Measurements from ENCODE around the gene ITGB4.

DNA sequence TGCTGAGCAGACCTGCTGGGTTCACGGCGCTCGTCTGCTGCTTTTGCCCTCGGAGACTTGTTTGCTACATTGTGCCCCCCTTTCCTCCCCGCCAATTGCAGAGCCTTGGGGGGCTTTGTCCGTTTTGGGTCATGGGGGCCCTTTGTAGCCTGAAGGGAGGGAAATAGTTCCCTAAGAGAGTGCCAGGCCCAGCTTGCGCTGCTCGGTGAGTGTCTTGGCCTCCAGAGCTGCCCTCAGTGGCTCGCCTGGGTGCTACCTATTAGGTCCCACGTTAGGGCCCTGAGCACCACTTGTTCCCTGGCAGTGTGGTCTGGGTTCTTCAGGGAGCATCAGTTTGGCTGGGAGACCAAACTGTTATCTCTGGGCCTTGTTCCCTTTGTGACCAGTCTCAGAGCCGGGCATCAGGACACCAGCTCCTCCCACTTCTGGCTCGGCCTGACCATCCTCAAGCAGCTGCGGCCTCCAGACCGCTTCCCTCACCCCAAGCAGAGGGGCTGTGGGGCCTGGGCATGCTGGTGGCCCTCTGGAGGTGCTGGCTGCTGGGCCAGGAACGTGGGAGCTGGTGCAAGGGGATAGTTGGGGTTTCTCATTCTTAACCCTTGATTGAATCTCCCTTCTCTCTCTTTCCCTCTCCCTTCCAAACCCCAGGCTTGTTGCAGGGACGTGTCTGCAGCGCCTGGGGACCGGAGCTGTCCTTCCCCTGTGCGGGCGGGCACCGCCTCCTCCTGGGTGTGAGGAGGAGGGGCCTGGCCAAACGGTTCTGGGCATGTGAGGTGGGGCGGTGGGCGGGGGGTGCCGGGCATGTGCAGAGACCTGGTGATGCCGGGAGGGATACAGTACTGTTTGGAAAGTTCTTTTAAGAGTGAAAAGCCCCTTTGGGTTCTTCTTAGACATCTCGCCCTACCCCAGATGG lies 16.0 kb upstream of the ITGB4 start:
- TF ChIP-seq, protein P1, sequence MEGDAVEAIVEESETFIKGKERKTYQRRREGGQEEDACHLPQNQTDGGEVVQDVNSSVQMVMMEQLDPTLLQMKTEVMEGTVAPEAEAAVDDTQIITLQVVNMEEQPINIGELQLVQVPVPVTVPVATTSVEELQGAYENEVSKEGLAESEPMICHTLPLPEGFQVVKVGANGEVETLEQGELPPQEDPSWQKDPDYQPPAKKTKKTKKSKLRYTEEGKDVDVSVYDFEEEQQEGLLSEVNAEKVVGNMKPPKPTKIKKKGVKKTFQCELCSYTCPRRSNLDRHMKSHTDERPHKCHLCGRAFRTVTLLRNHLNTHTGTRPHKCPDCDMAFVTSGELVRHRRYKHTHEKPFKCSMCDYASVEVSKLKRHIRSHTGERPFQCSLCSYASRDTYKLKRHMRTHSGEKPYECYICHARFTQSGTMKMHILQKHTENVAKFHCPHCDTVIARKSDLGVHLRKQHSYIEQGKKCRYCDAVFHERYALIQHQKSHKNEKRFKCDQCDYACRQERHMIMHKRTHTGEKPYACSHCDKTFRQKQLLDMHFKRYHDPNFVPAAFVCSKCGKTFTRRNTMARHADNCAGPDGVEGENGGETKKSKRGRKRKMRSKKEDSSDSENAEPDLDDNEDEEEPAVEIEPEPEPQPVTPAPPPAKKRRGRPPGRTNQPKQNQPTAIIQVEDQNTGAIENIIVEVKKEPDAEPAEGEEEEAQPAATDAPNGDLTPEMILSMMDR (IDR thresholded peaks at IDR 0.05), result no peak
- no peak for TF ChIP-seq POLR2A (IDR thresholded peaks at IDR 0.05)
